GM12891 (cell line): ENCODE data around the gene ZBTB7B.

Source experiments
- POLR2A ChIP-seq: IDR thresholded peaks from 2 replicates; pipeline ENCODE4 v1.6.1; 2011; ENCODE audit warnings: low read depth, low read length, control low read depth
- POLR2AphosphoS5 ChIP-seq: IDR thresholded peaks from 2 replicates; pipeline ENCODE4 v1.6.1; 2011; ENCODE audit warnings: low read depth, low read length, control low read depth

DNA sequence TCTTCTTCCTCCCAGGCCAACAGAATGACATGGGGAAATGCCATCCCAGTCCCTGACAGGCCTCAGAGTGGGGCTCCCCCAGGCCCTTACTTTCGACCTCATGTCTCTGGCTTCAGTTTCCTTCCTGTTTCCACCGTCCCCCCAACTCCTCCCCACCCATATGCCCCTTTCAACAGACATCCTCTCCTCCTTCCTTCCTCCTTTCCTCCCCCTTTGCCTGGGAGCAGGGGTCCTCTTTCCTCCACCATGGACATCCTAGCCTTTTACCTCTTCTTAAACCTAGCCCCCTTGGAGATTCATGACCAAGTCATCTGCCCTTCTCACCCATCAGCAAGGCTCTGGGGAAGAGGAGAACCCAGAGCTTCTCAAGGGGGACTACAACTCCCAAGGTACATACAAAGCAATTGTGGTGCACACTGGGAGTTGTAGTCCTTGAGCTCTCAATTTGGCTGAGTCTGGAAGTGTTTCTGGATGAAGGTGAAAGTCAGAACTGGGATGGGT is 4.0 kb downstream of the ZBTB7B start:
- TF ChIP-seq POLR2A (no peak), POLR2AphosphoS5 (no peak)
